Non-pigmented ciliary epithelial cell (primary cell): Measurements from ENCODE around the gene GUCA1A.
"Not testable (repeated sequence)": the region's sequence is repeated elsewhere in the genome, so short reads cannot be mapped to it uniquely, and the experiment has no call there.

Experiments used
- DNase-seq: peaks from one replicate; pipeline ENCODE4 v3.0.0-alpha.2; 2010; ENCODE audit warnings: low read depth

Gene GUCA1A

GRCh38 chr6:42177514-42178364 is 4.6 kb downstream of the GUCA1A start:
- DNase-seq, result no peak

GRCh38 chr6:42179261-42179944 is 6.2 kb downstream of the GUCA1A start:
- no peak for DNase-seq

- no peak for DNase-seq
These were observed 6.8 kb downstream of the GUCA1A start for GRCh38 chr6:42179945-42180313.

GRCh38 chr6:42182101-42182500 is 8.9 kb downstream of the GUCA1A start:
- DNase-seq, result no peak

- no peak for DNase-seq
These were observed 11.3 kb downstream of the GUCA1A start for GRCh38 chr6:42184475-42184874.

GRCh38 chr6:42185597-42185996 is 12.4 kb downstream of the GUCA1A start:
- DNase-seq, result no peak

- DNase-seq, result no peak
These were observed 15.2 kb downstream of the GUCA1A start for GRCh38 chr6:42188406-42188805.

GRCh38 chr6:42190554-42191183 is 17.5 kb downstream of the GUCA1A start:
- peak; percentile 72 for DNase-seq

- DNase-seq, result not testable (repeated sequence)
These were observed 19.2 kb downstream of the GUCA1A start for GRCh38 chr6:42192385-42192784.

- no peak for DNase-seq
These were observed 20.3 kb downstream of the GUCA1A start for GRCh38 chr6:42193491-42193894.

GRCh38 chr6:42194056-42194455 is 20.9 kb downstream of the GUCA1A start:
- DNase-seq, result no peak

GRCh38 chr6:42195415-42195814 is 22.3 kb downstream of the GUCA1A start:
- no peak for DNase-seq

- DNase-seq, result no peak
These were observed 24.6 kb downstream of the GUCA1A start for GRCh38 chr6:42197555-42198362.

- DNase-seq, result no peak
These were observed 26.2 kb downstream of the GUCA1A start for GRCh38 chr6:42199106-42199981.

- peak; percentile 79 for DNase-seq
These were observed 26.9 kb downstream of the GUCA1A start for GRCh38 chr6:42200035-42200434.

GRCh38 chr6:42201382-42201781 is 28.2 kb downstream of the GUCA1A start:
- no peak for DNase-seq

- not testable (repeated sequence) for DNase-seq
These were observed 29.2 kb downstream of the GUCA1A start for GRCh38 chr6:42202131-42202915.

- no peak for DNase-seq
These were observed 30.0 kb downstream of the GUCA1A start for GRCh38 chr6:42203183-42203582.

GRCh38 chr6:42204768-42205282 is 31.7 kb downstream of the GUCA1A start:
- no peak for DNase-seq

- DNase-seq, result not testable (repeated sequence)
These were observed 34.4 kb downstream of the GUCA1A start for GRCh38 chr6:42207559-42207958.
